H9 (cell line): Measurements from ENCODE around the gene RASAL1. TPM values are rescaled to one million over a fixed set of nuclear protein-coding genes. Genes with fewer than 3 reads are reported as not detected.

Experiments
- DNase-seq: peaks from one replicate; pipeline ENCODE4 v3.0.0-alpha.2; 2017
- H2AFZ ChIP-seq: one replicate; pipeline ENCODE4 v1.6.1; 2013; ENCODE audit warnings: mild to moderate bottlenecking, low read length, control low read depth, moderate library complexity
- H2AK5ac ChIP-seq: 2 replicates; pipeline ENCODE4 v1.6.1; 2013; ENCODE audit warnings: low read length, control low read depth, mixed read lengths; ENCODE audit not compliant: insufficient read length
- H2BK120ac ChIP-seq: one replicate; pipeline ENCODE4 v1.6.1; 2013; ENCODE audit warnings: low read depth, mild to moderate bottlenecking, low read length, control low read depth, inconsistent platforms; ENCODE audit not compliant: poor library complexity, severe bottlenecking
- H2BK12ac ChIP-seq: 2 replicates; pipeline ENCODE4 v1.6.1; 2013; ENCODE audit warnings: low read length, control low read depth, mixed read lengths, low read depth; ENCODE audit not compliant: insufficient read length
- H2BK15ac ChIP-seq: 2 replicates; pipeline ENCODE4 v1.6.1; 2013; ENCODE audit warnings: low read depth, low read length, control low read depth
- H2BK20ac ChIP-seq: one replicate; pipeline ENCODE4 v1.6.1; 2013; ENCODE audit warnings: low read depth, mild to moderate bottlenecking, low read length, control low read depth, inconsistent platforms; ENCODE audit not compliant: poor library complexity, severe bottlenecking
- H2BK5ac ChIP-seq: 2 replicates; pipeline ENCODE4 v1.6.1; 2013; ENCODE audit warnings: low read length, control low read depth, mixed read lengths; ENCODE audit not compliant: insufficient read length
- H3K14ac ChIP-seq: 2 replicates; pipeline ENCODE4 v1.6.1; 2013; ENCODE audit warnings: low read length, control low read depth; ENCODE audit not compliant: insufficient read depth
- H3K18ac ChIP-seq: 2 replicates; pipeline ENCODE4 v1.6.1; 2013; ENCODE audit warnings: low read depth, mild to moderate bottlenecking, mixed read lengths, low read length, control low read depth; ENCODE audit not compliant: insufficient read length
- H3K23ac ChIP-seq: 2 replicates; pipeline ENCODE4 v1.6.1; 2013; ENCODE audit warnings: low read length, control low read depth, mixed read lengths, low read depth; ENCODE audit not compliant: insufficient read length
- H3K23me2 ChIP-seq: 2 replicates; pipeline ENCODE4 v1.6.1; 2013; ENCODE audit warnings: low read depth, mild to moderate bottlenecking, mixed read lengths, low read length, control low read depth; ENCODE audit not compliant: insufficient read length, poor library complexity, severe bottlenecking
- H3K27ac ChIP-seq: 2 replicates; pipeline ENCODE4 v1.5.1; 2013; ENCODE audit warnings: low read length, control low read depth, mixed read lengths, low read depth; ENCODE audit not compliant: insufficient read length
- H3K27me3 ChIP-seq: 2 replicates; pipeline ENCODE4 v1.6.1; 2013; ENCODE audit warnings: low read length, control low read depth, inconsistent platforms; ENCODE audit not compliant: insufficient read depth
- H3K4ac ChIP-seq: 2 replicates; pipeline ENCODE4 v1.6.1; 2013; ENCODE audit warnings: low read depth, mild to moderate bottlenecking, control low read depth, inconsistent platforms, low read length, moderate library complexity
- H3K4me1 ChIP-seq: 2 replicates; pipeline ENCODE4 v1.6.1; 2013; ENCODE audit warnings: low read length, control low read depth, inconsistent platforms; ENCODE audit not compliant: insufficient read depth
- H3K4me2 ChIP-seq: 2 replicates; pipeline ENCODE4 v1.6.1; 2013; ENCODE audit warnings: low read length, control low read depth, mixed read lengths; ENCODE audit not compliant: insufficient read length, insufficient read depth
- H3K56ac ChIP-seq: 2 replicates; pipeline ENCODE4 v1.6.1; 2013; ENCODE audit warnings: low read depth, mild to moderate bottlenecking, mixed read lengths, low read length, control low read depth; ENCODE audit not compliant: insufficient read length
- H3K79me1 ChIP-seq: 2 replicates; pipeline ENCODE4 v1.6.1; 2013; ENCODE audit warnings: low read depth, mild to moderate bottlenecking, moderate library complexity, low read length, control low read depth, inconsistent platforms; ENCODE audit not compliant: insufficient read depth, poor library complexity, severe bottlenecking
- H3K79me2 ChIP-seq: 2 replicates; pipeline ENCODE4 v1.6.1; 2013; ENCODE audit warnings: low read length, control low read depth, inconsistent platforms; ENCODE audit not compliant: insufficient read depth
- H3K9ac ChIP-seq: 2 replicates; pipeline ENCODE4 v1.6.1; 2013; ENCODE audit warnings: low read length, control low read depth, mixed read lengths; ENCODE audit not compliant: insufficient read length; ENCODE audit errors: extremely low read depth
- H3K9me3 ChIP-seq: one replicate; pipeline ENCODE4 v1.6.1; 2013; ENCODE audit warnings: low read depth, low read length, inconsistent platforms; ENCODE audit not compliant: control insufficient read depth
- H3T11ph ChIP-seq: one replicate; pipeline ENCODE4 v1.6.1; 2013; ENCODE audit warnings: mild to moderate bottlenecking, low read length, control low read depth, inconsistent platforms
- H4K20me1 ChIP-seq: one replicate; pipeline ENCODE4 v1.6.1; 2013; ENCODE audit not compliant: control insufficient read depth, insufficient read length, insufficient read depth
- H4K5ac ChIP-seq: 2 replicates; pipeline ENCODE4 v1.6.1; 2013; ENCODE audit warnings: low read depth, mild to moderate bottlenecking, mixed read lengths, low read length, control low read depth; ENCODE audit not compliant: insufficient read length
- H4K8ac ChIP-seq: replicated peaks from 2 replicates; pipeline ENCODE4 v1.6.1; 2013; ENCODE audit warnings: low read length, control low read depth, mixed read lengths, low read depth; ENCODE audit not compliant: insufficient read length
- H4K91ac ChIP-seq: 2 replicates; pipeline ENCODE4 v1.6.1; 2013; ENCODE audit warnings: low read depth, mild to moderate bottlenecking, moderate library complexity, mixed read lengths, low read length, control low read depth; ENCODE audit not compliant: insufficient read length
- H3K27ac Mint-ChIP-seq, 3 experiments: 2 replicates in 2 of 3; 3 replicates in 1 of 3; pipeline ENCODE4 v1.8.0; 2020 to 2021; ENCODE audit warnings: mixed read lengths in 3 of 3, mild to moderate bottlenecking in 1 of 3, moderate library complexity in 1 of 3
- H3K27me3 Mint-ChIP-seq: 2 replicates; pipeline ENCODE4 v1.8.0; 2021; ENCODE audit warnings: low read depth, mild to moderate bottlenecking, moderate library complexity, mixed read lengths
- H3K36me3 Mint-ChIP-seq, 3 experiments: 2 replicates in 2 of 3; 3 replicates in 1 of 3; pipeline ENCODE4 v1.8.0; 2020 to 2021; ENCODE audit warnings: low read depth in 3 of 3, mixed read lengths in 3 of 3; ENCODE audit not compliant: insufficient read depth in 1 of 3
- H3K4me1 Mint-ChIP-seq, 2 experiments: 2 replicates each; pipeline ENCODE4 v1.8.0; 2020; ENCODE audit warnings: mixed read lengths in 2 of 2
- H3K4me3 Mint-ChIP-seq, 2 experiments: 2 replicates in 1 of 2; 3 replicates in 1 of 2; pipeline ENCODE4 v1.8.0; 2020 to 2021; ENCODE audit warnings: mild to moderate bottlenecking in 2 of 2, mixed read lengths in 2 of 2, moderate library complexity in 1 of 2
- H3K9me3 Mint-ChIP-seq, 2 experiments: 2 replicates in 1 of 2; 3 replicates in 1 of 2; pipeline ENCODE4 v1.8.0; 2020; ENCODE audit warnings: mild to moderate bottlenecking in 2 of 2, mixed read lengths in 2 of 2, moderate library complexity in 1 of 2
- WGBS: extraction: QIAGEN DNeasy Blood & Tissue Kit; methylation state at CpG from one replicate; pipeline ENCODE4 v1.1.7; 2013; ENCODE audit warnings: missing lambda C conversion rate, low lambda C conversion rate, mixed read lengths; ENCODE audit not compliant: insufficient read length; ENCODE audit errors: extremely low coverage; 5-methylcytosine and 5-hydroxymethylcytosine counted together
- total RNA-seq: library from RNA; stranded (reverse); gene quantifications from 2 replicates; pipeline ENCODE4 v1.2.1, GENCODE V29; 2021
- TF ChIP-seq, protein P1 (sequence below): fragments of 200-600 bp; sonication (generic); conservative IDR thresholded peaks from 3 replicates; pipeline ENCODE4 v1.8.0; 2021; ENCODE audit warnings: antibody characterized with exemption, mild to moderate bottlenecking

Gene RASAL1
- total RNA-seq, 1 experiment from 2014 or later = 2.3 TPM

GRCh38 chr12:113056381-113056630 lies 79.3 kb downstream of the RASAL1 start:
- Histone ChIP-seq H4K91ac (no peak overlapping the region), H3K23ac (no peak overlapping the region), H3K27me3 (peaks cover 14% of the 10 kb centered on the region), H4K20me1 (no peaks in the 10 kb centered on the region), H2BK120ac (no peak overlapping the region), H3K27ac (no peak overlapping the region), H2BK20ac (no peak overlapping the region), H3K9me3 (no peaks in the 10 kb centered on the region), H2BK12ac (no peak overlapping the region), H3K79me2 (no peaks in the 10 kb centered on the region), H3T11ph (no peak overlapping the region), H2AFZ (no peak overlapping the region), H3K18ac (no peak overlapping the region), H3K79me1 (no peaks in the 10 kb centered on the region), H3K4me1 (no peaks in the 10 kb centered on the region), H3K4me2 (peak overlapping the region; percentile 25), H2BK15ac (no peak overlapping the region), H3K9ac (no peak overlapping the region), H4K8ac (no peak overlapping the region), H3K56ac (no peak overlapping the region), H3K23me2 (no peaks in the 10 kb centered on the region), H3K14ac (no peak overlapping the region), H3K4ac (no peak overlapping the region), H2AK5ac (no peak overlapping the region), H2BK5ac (no peak overlapping the region), H4K5ac (no peak overlapping the region)
- H3K36me3 Mint-ChIP-seq = no peaks in the 10 kb centered on the region; a peak in 1 of 7 replicates
- H3K4me1 Mint-ChIP-seq = 0 out of 4 replicates have a peak, but pooled peaks cover 0 to 8% of the 10 kb centered on the region in 2 experiments
- H3K4me3 Mint-ChIP-seq = peak overlapping the region; percentile 59 to 79
- peaks cover 58% of the 10 kb centered on the region for H3K27me3 Mint-ChIP-seq
- no peak for DNase-seq
- H3K27ac Mint-ChIP-seq = no peak overlapping the region
- no peaks in the 10 kb centered on the region for H3K9me3 Mint-ChIP-seq
- TF ChIP-seq, protein P1, sequence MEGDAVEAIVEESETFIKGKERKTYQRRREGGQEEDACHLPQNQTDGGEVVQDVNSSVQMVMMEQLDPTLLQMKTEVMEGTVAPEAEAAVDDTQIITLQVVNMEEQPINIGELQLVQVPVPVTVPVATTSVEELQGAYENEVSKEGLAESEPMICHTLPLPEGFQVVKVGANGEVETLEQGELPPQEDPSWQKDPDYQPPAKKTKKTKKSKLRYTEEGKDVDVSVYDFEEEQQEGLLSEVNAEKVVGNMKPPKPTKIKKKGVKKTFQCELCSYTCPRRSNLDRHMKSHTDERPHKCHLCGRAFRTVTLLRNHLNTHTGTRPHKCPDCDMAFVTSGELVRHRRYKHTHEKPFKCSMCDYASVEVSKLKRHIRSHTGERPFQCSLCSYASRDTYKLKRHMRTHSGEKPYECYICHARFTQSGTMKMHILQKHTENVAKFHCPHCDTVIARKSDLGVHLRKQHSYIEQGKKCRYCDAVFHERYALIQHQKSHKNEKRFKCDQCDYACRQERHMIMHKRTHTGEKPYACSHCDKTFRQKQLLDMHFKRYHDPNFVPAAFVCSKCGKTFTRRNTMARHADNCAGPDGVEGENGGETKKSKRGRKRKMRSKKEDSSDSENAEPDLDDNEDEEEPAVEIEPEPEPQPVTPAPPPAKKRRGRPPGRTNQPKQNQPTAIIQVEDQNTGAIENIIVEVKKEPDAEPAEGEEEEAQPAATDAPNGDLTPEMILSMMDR = no peak
- no CpG with 5 or more reads among the region's 8 CpGs for WGBS
